HG03175 (cell line): Measurements from ENCODE around the gene RIMS1.

Experiments
- ATAC-seq: cut with Tn5 transposase; IDR thresholded peaks from one replicate; pipeline ENCODE4 v1.9.1; 2021; ENCODE audit warnings: mild to moderate bottlenecking, moderate library complexity; ENCODE audit not compliant: unreplicated experiment

RIMS1 gene

GRCh38 chr6:72081871-72082270 lies 195.5 kb downstream of the RIMS1 start:
- ATAC-seq, result no peak

GRCh38 chr6:72083976-72084375 lies 197.6 kb downstream of the RIMS1 start:
- ATAC-seq, result no peak

DNA sequence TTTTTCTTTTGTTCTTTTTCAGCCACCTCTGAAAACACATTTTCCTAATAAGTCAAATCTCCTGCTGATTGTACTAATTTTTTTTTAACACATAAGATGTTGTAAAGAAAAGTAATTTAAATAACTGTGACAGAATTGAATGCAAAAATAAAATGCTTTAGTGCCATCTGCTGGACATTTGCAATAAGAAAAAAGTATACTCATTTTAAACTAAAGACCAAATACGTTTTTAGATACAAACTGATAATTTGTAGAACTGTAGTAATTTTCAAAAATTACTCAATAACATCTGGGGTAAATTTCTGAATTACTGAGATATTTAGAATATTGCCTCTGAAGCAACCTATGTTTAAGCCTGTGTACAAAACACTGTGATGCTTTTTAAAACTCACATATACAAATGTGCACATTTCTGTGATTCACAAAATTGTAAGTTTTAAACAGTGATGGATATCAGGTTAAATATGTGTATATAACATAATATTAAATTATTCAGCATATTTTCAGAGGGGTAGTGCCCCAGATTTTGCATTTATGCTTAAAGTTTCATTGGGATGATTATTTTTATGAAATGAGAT lies 198.7 kb downstream of the RIMS1 start:
- no peak for ATAC-seq

- ATAC-seq, result no peak
Measured at GRCh38 chr6:72094506-72094905, 208.2 kb downstream of the RIMS1 start.

GRCh38 chr6:72102561-72102960 lies 216.2 kb downstream of the RIMS1 start:
- ATAC-seq, result no peak

DNA sequence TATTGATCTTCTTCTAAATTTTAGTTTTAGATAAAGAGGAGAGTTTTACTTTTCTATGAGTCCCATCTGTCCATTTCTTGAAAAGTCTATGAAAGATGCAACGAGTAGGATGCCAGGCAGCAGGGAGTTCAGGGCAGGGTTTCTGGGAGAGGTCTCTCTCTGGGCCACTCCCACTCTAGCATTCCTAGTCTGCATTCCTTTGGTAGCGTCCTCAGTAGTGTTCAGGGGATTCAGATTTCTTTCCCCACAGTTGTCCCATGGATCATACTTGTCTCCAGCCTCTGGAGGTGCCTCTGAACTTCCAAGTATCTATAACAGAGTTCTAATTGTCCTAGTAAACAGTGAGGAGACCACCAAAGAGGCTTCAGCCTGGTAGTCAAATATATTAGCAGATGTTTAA lies 225.3 kb downstream of the RIMS1 start:
- ATAC-seq, result no peak

GRCh38 chr6:72130327-72130726 lies 244.0 kb downstream of the RIMS1 start:
- ATAC-seq, result no peak

DNA sequence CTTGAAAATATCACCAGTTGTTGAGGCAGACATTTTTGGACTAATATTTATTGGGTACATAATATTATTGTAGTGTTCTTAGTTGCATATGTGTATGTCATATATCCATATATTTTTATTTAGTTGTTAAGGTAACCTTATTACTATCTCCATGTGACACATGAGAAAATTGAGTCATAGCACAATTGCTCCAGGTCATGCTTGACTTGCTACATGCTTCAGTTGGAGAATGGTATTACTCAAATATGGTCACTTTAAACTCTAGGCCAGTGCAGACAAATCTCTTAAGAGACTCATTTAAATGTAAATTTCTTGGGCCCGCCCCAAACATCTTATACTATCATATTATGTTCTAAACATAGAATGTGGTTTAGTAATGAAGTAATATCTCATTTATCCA lies 246.1 kb downstream of the RIMS1 start:
- no peak for ATAC-seq

DNA sequence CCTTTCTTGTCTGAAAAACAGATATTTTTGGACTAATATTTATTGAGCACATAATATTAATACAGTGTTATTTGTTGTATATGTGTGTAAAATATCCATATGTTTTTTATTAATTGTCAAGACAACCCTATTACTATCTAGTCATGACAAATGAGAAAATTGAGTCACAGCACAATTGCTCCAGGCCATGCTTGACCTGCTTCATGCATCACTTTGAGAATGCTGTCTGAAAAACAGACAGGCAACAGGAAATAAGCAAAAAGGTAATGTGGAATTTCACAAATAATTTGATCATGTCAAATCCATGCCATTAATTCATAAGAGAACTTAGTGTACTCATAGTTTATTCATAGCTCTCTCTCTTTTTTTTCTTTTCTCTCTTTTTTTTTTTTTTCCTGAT lies 246.5 kb downstream of the RIMS1 start:
- no peak for ATAC-seq

DNA sequence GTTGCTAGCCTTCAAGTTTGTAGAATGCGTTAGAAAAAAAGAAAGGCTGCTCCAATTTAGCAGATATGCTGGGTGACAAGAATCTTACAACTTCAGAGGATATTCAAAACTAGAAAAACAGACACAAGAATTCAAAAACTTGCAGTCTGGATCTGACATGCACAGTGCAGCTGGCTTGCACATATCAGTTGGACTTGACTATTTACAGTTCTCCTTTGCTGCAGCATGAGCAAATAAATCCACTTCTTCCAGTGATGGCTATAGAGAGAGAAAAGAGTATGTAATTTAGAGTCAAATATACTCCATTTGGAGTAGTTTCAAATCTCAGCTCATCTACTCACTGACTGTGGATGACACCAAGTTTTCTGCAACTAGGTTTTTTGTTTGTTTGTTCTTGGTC lies 247.0 kb downstream of the RIMS1 start:
- no peak for ATAC-seq

DNA sequence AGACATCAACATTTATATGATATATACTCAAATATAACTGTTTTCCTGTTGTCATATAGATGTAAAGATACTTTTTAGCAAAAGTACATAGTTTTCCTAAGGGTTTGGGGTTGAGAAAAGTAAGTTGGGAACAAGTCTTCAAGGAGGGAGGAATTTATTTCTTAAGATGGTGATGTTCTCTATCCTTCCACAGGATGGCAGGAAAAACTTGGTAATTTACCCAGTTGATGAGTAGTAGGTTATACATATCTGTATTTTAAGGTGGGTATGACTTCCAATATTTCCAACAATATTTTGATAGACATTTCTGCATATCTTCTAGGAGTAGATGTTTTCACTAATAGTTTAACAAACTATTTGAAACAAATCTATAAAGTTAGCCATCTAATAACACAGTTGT lies 254.4 kb downstream of the RIMS1 start:
- ATAC-seq, result no peak

DNA sequence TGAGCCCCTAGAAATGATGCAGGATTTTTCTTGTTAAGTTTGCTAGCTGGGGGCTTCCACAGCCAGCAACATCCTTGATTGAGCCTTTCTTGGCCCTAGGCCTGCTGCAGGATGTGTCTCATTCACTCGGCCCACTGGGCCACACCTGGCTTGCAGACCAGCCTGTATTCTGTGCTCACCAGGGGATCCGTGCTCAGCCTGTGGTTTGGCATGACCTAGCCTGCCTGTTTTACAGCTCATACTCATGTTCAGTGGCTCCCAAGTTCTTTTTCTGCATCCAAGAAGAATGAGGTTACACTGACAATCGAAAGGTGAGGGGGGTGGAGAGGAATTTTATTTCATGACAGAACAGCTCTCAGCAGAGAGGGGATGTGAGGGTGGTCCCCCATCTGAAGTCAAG lies 263.4 kb downstream of the RIMS1 start:
- ATAC-seq, result no peak

GRCh38 chr6:72151742-72152141 lies 265.4 kb downstream of the RIMS1 start:
- ATAC-seq, result no peak

- ATAC-seq, result no peak
Measured at GRCh38 chr6:72175916-72176315, 289.6 kb downstream of the RIMS1 start.

- ATAC-seq, result peak; percentile 55
Measured at GRCh38 chr6:72182337-72183246, 296.2 kb downstream of the RIMS1 start.

GRCh38 chr6:72203983-72204382 lies 317.6 kb downstream of the RIMS1 start:
- no peak for ATAC-seq

- ATAC-seq, result no peak
Measured at GRCh38 chr6:72205500-72205899, 319.1 kb downstream of the RIMS1 start.

- ATAC-seq, result no peak
Measured at GRCh38 chr6:72206606-72207005, 320.3 kb downstream of the RIMS1 start.

- ATAC-seq, result no peak
Measured at GRCh38 chr6:72212686-72213085, 326.3 kb downstream of the RIMS1 start.

DNA sequence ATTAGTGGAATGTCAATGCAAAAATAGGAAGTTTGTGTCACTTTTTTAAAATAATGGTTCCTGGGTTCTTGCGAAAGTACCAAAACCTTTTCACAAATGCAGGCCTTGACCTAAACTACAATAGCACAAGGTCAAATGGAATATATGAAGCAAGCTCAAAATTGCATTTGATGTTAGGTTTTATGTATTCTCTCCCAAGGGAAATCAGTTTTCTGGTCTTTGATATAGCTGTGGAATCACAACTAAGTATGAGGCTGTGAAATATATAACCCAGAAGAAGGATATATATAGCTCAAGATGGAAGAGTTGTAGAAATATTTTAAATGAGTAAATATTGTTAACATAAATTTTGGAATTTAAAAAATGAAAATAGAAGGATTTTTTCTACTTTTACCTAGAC lies 327.3 kb downstream of the RIMS1 start:
- ATAC-seq, result no peak

GRCh38 chr6:72216222-72217068 lies 330.1 kb downstream of the RIMS1 start:
- ATAC-seq, result no peak

DNA sequence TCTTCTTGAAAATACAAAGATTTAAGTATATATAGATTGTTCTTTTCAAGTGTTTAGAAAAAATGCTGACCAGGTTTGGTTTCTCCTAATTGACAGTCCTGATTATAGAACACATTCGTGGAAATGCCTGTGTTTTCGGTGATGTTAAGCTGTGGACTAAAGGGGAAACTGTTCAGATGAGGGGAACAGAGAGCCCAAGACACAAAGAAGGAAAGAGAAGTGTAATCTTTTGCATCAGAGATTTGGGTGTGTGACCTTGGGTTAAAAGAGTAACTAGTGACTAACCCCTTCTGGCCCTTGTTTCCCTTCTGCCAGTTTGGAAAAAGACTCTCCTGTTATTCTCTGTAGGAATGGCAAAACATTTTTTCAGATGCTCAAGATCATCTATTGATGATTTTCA lies 331.3 kb downstream of the RIMS1 start:
- ATAC-seq, result no peak
